ENCODE results near the gene LRRFIP1. TPM values are rescaled to one million over a fixed set of nuclear protein-coding genes. Genes with fewer than 3 reads are reported as not detected.
"Not testable (repeated sequence)": the region's sequence is repeated elsewhere in the genome, so short reads cannot be mapped to it uniquely, and the experiment has no call there.

Gene LRRFIP1
- total RNA-seq, 1 donor from 2014 or later: 133 TPM

- Histone ChIP-seq H3K27me3 (no peaks in the 10 kb centered on the region), H3K4me3 (no peak overlapping the region), H3K27ac (peak overlapping the region; percentile 94 to 96), H3K9me3 (no peaks in the 10 kb centered on the region), H3K4me1 (peaks cover 21 to 46% of the 10 kb centered on the region in 2 donors), H3K36me3 (peaks cover 0 to 2% of the 10 kb centered on the region in 2 donors)
- intact Hi-C loops (cut with DNase I): no loop called here
- peak in 1 of 2 donors; percentile 60 for DNase-seq (ENCODE audit: low spot score in 2 of 2)
- TF ChIP-seq CTCF (IDR thresholded peaks at IDR 0.05): no peak
Measured at GRCh38 chr2:237688081-237688480, 60.7 kb downstream of the LRRFIP1 start.

DNA sequence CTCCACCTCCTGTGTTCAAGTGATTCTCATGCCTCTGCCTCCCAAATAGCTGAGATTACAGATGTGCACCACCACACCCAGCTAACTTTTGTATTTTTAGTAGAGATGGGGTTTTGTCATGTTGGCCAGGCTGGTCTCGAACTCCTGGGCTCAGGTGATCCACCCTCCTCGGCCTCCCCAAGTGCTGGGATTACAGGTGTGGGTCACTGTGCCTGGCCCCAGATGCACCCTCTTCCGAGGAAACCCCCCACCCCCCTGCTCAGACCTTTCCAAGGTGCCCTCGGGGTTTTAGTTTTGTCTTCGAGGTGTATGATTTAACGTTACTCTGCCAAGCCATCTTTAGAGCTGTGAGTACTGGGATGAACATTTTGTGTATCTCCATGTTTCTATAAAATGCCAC lies 61.2 kb downstream of the LRRFIP1 start:
- DNase-seq (ENCODE audit: low spot score in 2 of 2): peak in 1 of 2 donors; percentile 57
- H3K36me3 ChIP-seq; intact Hi-C loops (cut with DNase I); H3K9me3 ChIP-seq; H3K4me3 ChIP-seq; H3K27me3 ChIP-seq: not testable (repeated sequence)
- H3K27ac ChIP-seq: peak overlapping the region; percentile 94 to 96
- H3K4me1 ChIP-seq: peaks cover 21 to 42% of the 10 kb centered on the region in 2 donors

GRCh38 chr2:237689336-237690131 lies 62.1 kb downstream of the LRRFIP1 start:
- TF ChIP-seq CTCF (IDR thresholded peaks at IDR 0.05): no peak
- Histone ChIP-seq H3K36me3 (no peaks in the 10 kb centered on the region), H3K27me3 (no peaks in the 10 kb centered on the region), H3K27ac (peak overlapping the region; percentile 94 to 96), H3K9me3 (no peaks in the 10 kb centered on the region), H3K4me1 (peaks cover 24 to 49% of the 10 kb centered on the region in 2 donors), H3K4me3 (no peak overlapping the region)
- peak in 1 of 2 donors; percentile 81 for DNase-seq (ENCODE audit: low spot score in 2 of 2)
- intact Hi-C loops (cut with DNase I): loop anchor here (2.0 to 10.0 kb wide), 3 partner anchors 13 to 195 kb away; no protein-coding TSS in a partner anchor

- no peaks in the 10 kb centered on the region for H3K9me3 ChIP-seq
- H3K4me3 ChIP-seq: peak overlapping the region; percentile 67 to 69
- H3K36me3 ChIP-seq: no peaks in the 10 kb centered on the region
- peak overlapping the region; percentile 94 to 96 for H3K27ac ChIP-seq
- intact Hi-C loops (cut with DNase I): loop anchor here (2.0 to 10.0 kb wide), 3 partner anchors 14 to 194 kb away; no protein-coding TSS in a partner anchor
- DNase-seq (ENCODE audit: low spot score in 2 of 2): peak in 1 of 2 donors; percentile 75
- H3K27me3 ChIP-seq: no peaks in the 10 kb centered on the region
- TF ChIP-seq CTCF (IDR thresholded peaks at IDR 0.05): no peak
- H3K4me1 ChIP-seq: peaks cover 27 to 62% of the 10 kb centered on the region in 2 donors
Measured at GRCh38 chr2:237691029-237691907, 63.9 kb downstream of the LRRFIP1 start.

GRCh38 chr2:237691908-237692600 lies 64.7 kb downstream of the LRRFIP1 start:
- Histone ChIP-seq H3K36me3 (no peaks in the 10 kb centered on the region), H3K4me1 (peaks cover 34 to 62% of the 10 kb centered on the region in 2 donors), H3K4me3 (peak overlapping the region; percentile 78 to 86), H3K9me3 (no peaks in the 10 kb centered on the region), H3K27me3 (no peaks in the 10 kb centered on the region), H3K27ac (peak overlapping the region; percentile 97 to 99)
- DNase-seq (ENCODE audit: low spot score in 2 of 2): peak in 1 of 2 donors; percentile 96
- intact Hi-C loops (cut with DNase I): loop anchor here (2.0 to 10.0 kb wide), 4 partner anchors 15 to 193 kb away; no protein-coding TSS in a partner anchor
- peak in 1 of 3 experiments; percentile 12 for TF ChIP-seq CTCF (IDR thresholded peaks at IDR 0.05)

All from ascending aorta (tissue), 2 donors.